Coronary artery (tissue), 2 donors: ENCODE data around the gene SPNS3.

ENCODE experiments used
- DNase-seq: peaks from one replicate; pipeline ENCODE4 v3.0.0-alpha.2; 2017; ENCODE audit warnings: low spot score
- H3K27ac ChIP-seq, 2 donors: fragments of 200-600 bp; sonication (generic); one replicate each; pipeline ENCODE4 v1.5.1; 2016 to 2019
- H3K4me3 ChIP-seq: fragments of 200-600 bp; sonication (generic); 2 replicates; pipeline ENCODE4 v1.5.1; 2016; ENCODE audit warnings: mild to moderate bottlenecking, moderate library complexity
- CTCF ChIP-seq: fragments of 200-600 bp; sonication (generic); IDR thresholded peaks from one replicate; pipeline ENCODE4 v1.5.1; 2019; ENCODE audit warnings: antibody characterized with exemption

The SPNS3 gene

GRCh38 chr17:4440690-4441686 is 7.2 kb downstream of the SPNS3 start:
- TF ChIP-seq CTCF, result no peak
- DNase-seq, result no peak
- H3K4me3 ChIP-seq, result no peak overlapping the region
- H3K27ac ChIP-seq, result no peak overlapping the region

- Histone ChIP-seq H3K4me3 (no peak overlapping the region), H3K27ac (no peak overlapping the region)
- DNase-seq, result no peak
- no peak for TF ChIP-seq CTCF
Measured at GRCh38 chr17:4442582-4442981, 8.8 kb downstream of the SPNS3 start.

- DNase-seq, result no peak
- no peak overlapping the region for H3K27ac ChIP-seq
- no peak for TF ChIP-seq CTCF
- no peak overlapping the region for H3K4me3 ChIP-seq
Measured at GRCh38 chr17:4443476-4443875, 9.7 kb downstream of the SPNS3 start.

GRCh38 chr17:4444782-4445473 is 11.2 kb downstream of the SPNS3 start:
- Histone ChIP-seq H3K27ac (no peak overlapping the region), H3K4me3 (no peak overlapping the region)
- no peak for TF ChIP-seq CTCF
- no peak for DNase-seq

- no peak for TF ChIP-seq CTCF
- no peak for DNase-seq
- Histone ChIP-seq H3K4me3 (no peak overlapping the region), H3K27ac (no peak overlapping the region)
Measured at GRCh38 chr17:4445731-4446130, 12.0 kb downstream of the SPNS3 start.

GRCh38 chr17:4446326-4447071 is 12.8 kb downstream of the SPNS3 start:
- Histone ChIP-seq H3K27ac (no peak overlapping the region), H3K4me3 (no peak overlapping the region)
- DNase-seq, result no peak
- TF ChIP-seq CTCF, result no peak
